ENCODE results near the gene OSGIN1.
"Not testable (repeated sequence)": the region's sequence is repeated elsewhere in the genome, so short reads cannot be mapped to it uniquely, and the experiment has no call there.

GRCh38 chr16:83941546-83941945, 11.5 kb upstream of the OSGIN1 start:
- TF ChIP-seq, protein P1, sequence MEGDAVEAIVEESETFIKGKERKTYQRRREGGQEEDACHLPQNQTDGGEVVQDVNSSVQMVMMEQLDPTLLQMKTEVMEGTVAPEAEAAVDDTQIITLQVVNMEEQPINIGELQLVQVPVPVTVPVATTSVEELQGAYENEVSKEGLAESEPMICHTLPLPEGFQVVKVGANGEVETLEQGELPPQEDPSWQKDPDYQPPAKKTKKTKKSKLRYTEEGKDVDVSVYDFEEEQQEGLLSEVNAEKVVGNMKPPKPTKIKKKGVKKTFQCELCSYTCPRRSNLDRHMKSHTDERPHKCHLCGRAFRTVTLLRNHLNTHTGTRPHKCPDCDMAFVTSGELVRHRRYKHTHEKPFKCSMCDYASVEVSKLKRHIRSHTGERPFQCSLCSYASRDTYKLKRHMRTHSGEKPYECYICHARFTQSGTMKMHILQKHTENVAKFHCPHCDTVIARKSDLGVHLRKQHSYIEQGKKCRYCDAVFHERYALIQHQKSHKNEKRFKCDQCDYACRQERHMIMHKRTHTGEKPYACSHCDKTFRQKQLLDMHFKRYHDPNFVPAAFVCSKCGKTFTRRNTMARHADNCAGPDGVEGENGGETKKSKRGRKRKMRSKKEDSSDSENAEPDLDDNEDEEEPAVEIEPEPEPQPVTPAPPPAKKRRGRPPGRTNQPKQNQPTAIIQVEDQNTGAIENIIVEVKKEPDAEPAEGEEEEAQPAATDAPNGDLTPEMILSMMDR (IDR thresholded peaks at IDR 0.05), result not testable (repeated sequence)
- not testable (repeated sequence) for TF ChIP-seq POLR2A (IDR thresholded peaks at IDR 0.05)
